WTC11 (cell line): ENCODE measurements around the gene POU3F2. TPM values are rescaled to one million over a fixed set of nuclear protein-coding genes. Genes with fewer than 3 reads are reported as not detected.

Source experiments
- ATAC-seq: fragments of 200-7000 bp; cut with Tn5 transposase; 2 replicates; pipeline ENCODE4 v1.10.0; 2021; ENCODE audit warnings: mild to moderate bottlenecking, moderate library complexity
- CTCF ChIA-PET: fragments of 300-600 bp; sonication (Branson Sonifier 250); formaldehyde crosslinking; loops from one replicate; lab custom pipeline; 2021; ENCODE audit warnings: antibody characterized with exemption; lab: Charles Lee
- POLR2A ChIA-PET: fragments of 350-600 bp; sonication (Branson Sonifier 250); formaldehyde crosslinking; loops from one replicate; lab custom pipeline; 2021; ENCODE audit warnings: antibody characterized with exemption; lab: Charles Lee
- DNase-seq: peaks from one replicate; pipeline ENCODE4 v3.0.0; 2021; ENCODE audit warnings: low spot score
- H3K27ac Mint-ChIP-seq: 2 replicates; pipeline ENCODE4 v1.8.0; 2021; ENCODE audit warnings: mixed read lengths
- H3K27me3 Mint-ChIP-seq: 2 replicates; pipeline ENCODE4 v1.8.0; 2021; ENCODE audit warnings: low read depth, mild to moderate bottlenecking, moderate library complexity, mixed read lengths
- H3K36me3 Mint-ChIP-seq: 2 replicates; pipeline ENCODE4 v1.8.0; 2021; ENCODE audit warnings: mixed read lengths
- H3K4me1 Mint-ChIP-seq: 2 replicates; pipeline ENCODE4 v1.8.0; 2022; ENCODE audit warnings: mixed read lengths
- H3K4me3 Mint-ChIP-seq: 2 replicates; pipeline ENCODE4 v1.8.0; 2021; ENCODE audit warnings: mild to moderate bottlenecking, moderate library complexity, mixed read lengths
- H3K9me3 Mint-ChIP-seq: 2 replicates; pipeline ENCODE4 v1.8.0; 2021; ENCODE audit warnings: mixed read lengths
- CREM ChIP-seq: sonication (generic); formaldehyde crosslinking; IDR thresholded peaks from 2 replicates; pipeline ENCODE4 v1.8.1; 2022; ENCODE audit warnings: mild to moderate bottlenecking, missing genetic modification reagents, moderate library complexity
- FOXJ3 ChIP-seq: sonication (generic); formaldehyde crosslinking; IDR thresholded peaks from 2 replicates; pipeline ENCODE4 v1.9.0; 2021; ENCODE audit warnings: missing genetic modification reagents, mild to moderate bottlenecking, borderline replicate concordance
- JAZF1 ChIP-seq: fragments of 250-450 bp; sonication (Bioruptor Pico); IDR thresholded peaks from 2 replicates; pipeline ENCODE4 v1.9.0; 2021; ENCODE audit warnings: moderate library complexity, mild to moderate bottlenecking, inconsistent platforms
- JUN ChIP-seq: sonication (generic); formaldehyde crosslinking; IDR thresholded peaks from 2 replicates; pipeline ENCODE4 v1.8.0; 2023; ENCODE audit warnings: mild to moderate bottlenecking, missing genetic modification reagents
- KAT7 ChIP-seq: sonication (generic); formaldehyde crosslinking; IDR thresholded peaks from 2 replicates; pipeline ENCODE4 v1.8.1; 2023; ENCODE audit warnings: missing genetic modification reagents, mild to moderate bottlenecking, borderline replicate concordance
- NFATC4 ChIP-seq: fragments of 250-450 bp; sonication (Bioruptor Pico); IDR thresholded peaks from 2 replicates; pipeline ENCODE4 v1.9.0; 2021; ENCODE audit warnings: mild to moderate bottlenecking
- OVOL2 ChIP-seq: fragments of 250-450 bp; sonication (Bioruptor Pico); IDR thresholded peaks from 2 replicates; pipeline ENCODE4 v1.9.0; 2021; ENCODE audit warnings: mild to moderate bottlenecking, borderline replicate concordance
- SMAD3 ChIP-seq: sonication (generic); formaldehyde crosslinking; IDR thresholded peaks from 2 replicates; pipeline ENCODE4 v1.8.0; 2022; ENCODE audit warnings: missing genetic modification reagents, mild to moderate bottlenecking, borderline replicate concordance
- SP1 ChIP-seq: sonication (generic); formaldehyde crosslinking; conservative IDR thresholded peaks from 2 replicates; pipeline ENCODE4 v1.8.1; 2022; ENCODE audit warnings: missing genetic modification reagents
- TEAD1 ChIP-seq: sonication (generic); formaldehyde crosslinking; IDR thresholded peaks from 2 replicates; pipeline ENCODE4 v1.8.0; 2022; ENCODE audit warnings: mild to moderate bottlenecking, missing genetic modification reagents
- TP53 ChIP-seq: sonication (generic); formaldehyde crosslinking; IDR thresholded peaks from 2 replicates; pipeline ENCODE4 v1.8.1; 2023; ENCODE audit warnings: mild to moderate bottlenecking, missing genetic modification reagents
- ZBTB21 ChIP-seq: sonication (generic); formaldehyde crosslinking; IDR thresholded peaks from 2 replicates; pipeline ENCODE4 v1.8.1; 2023; ENCODE audit warnings: mild to moderate bottlenecking, missing genetic modification reagents, borderline replicate concordance
- ZNF317 ChIP-seq: sonication (generic); formaldehyde crosslinking; IDR thresholded peaks from 2 replicates; pipeline ENCODE4 v1.8.1; 2023; ENCODE audit warnings: low read depth, mild to moderate bottlenecking, moderate library complexity, missing genetic modification reagents, borderline replicate concordance
- ZNF416 ChIP-seq: fragments of 250-450 bp; sonication (Bioruptor Pico); IDR thresholded peaks from 2 replicates; pipeline ENCODE4 v1.9.0; 2021; ENCODE audit warnings: mild to moderate bottlenecking, inconsistent platforms
- total RNA-seq: library from RNA; stranded (reverse); gene quantifications from 3 replicates; pipeline ENCODE4 v1.2.3, GENCODE V29; 2021
- TF ChIP-seq, protein P1 (sequence below): sonication (generic); formaldehyde crosslinking; IDR thresholded peaks from 2 replicates; pipeline ENCODE4 v1.8.0; 2022; ENCODE audit warnings: mild to moderate bottlenecking, missing genetic modification reagents
- TF ChIP-seq, protein P2 (sequence below): fragments of 250-450 bp; sonication (Bioruptor Pico); IDR thresholded peaks from 2 replicates; pipeline ENCODE4 v1.9.0; 2021; ENCODE audit warnings: mild to moderate bottlenecking
- TF ChIP-seq, protein P3 (sequence below): sonication (generic); formaldehyde crosslinking; IDR thresholded peaks from 2 replicates; pipeline ENCODE4 v1.8.1; 2023; ENCODE audit warnings: mild to moderate bottlenecking, missing genetic modification reagents
- TF ChIP-seq, protein P4 (sequence below): fragments of 250-450 bp; sonication (Bioruptor Pico); IDR thresholded peaks from 2 replicates; pipeline ENCODE4 v1.9.0; 2021; ENCODE audit warnings: mild to moderate bottlenecking
- TF ChIP-seq, protein P5 (sequence below): sonication (generic); formaldehyde crosslinking; IDR thresholded peaks from 2 replicates; pipeline ENCODE4 v1.8.1; 2022; ENCODE audit warnings: low read depth, mild to moderate bottlenecking, moderate library complexity, missing genetic modification reagents, borderline replicate concordance
- TF ChIP-seq, protein P6 (sequence below): sonication (generic); formaldehyde crosslinking; IDR thresholded peaks from 2 replicates; pipeline ENCODE4 v1.8.1; 2022; ENCODE audit warnings: mild to moderate bottlenecking, moderate library complexity, missing genetic modification reagents
- TF ChIP-seq, protein P7 (sequence below): sonication (generic); formaldehyde crosslinking; conservative IDR thresholded peaks from 2 replicates; pipeline ENCODE4 v1.8.1; 2023; ENCODE audit warnings: mild to moderate bottlenecking, low read depth, missing genetic modification reagents, moderate library complexity

Gene POU3F2
- total RNA-seq, 1 experiment from 2014 or later, result 0.07 TPM

DNA sequence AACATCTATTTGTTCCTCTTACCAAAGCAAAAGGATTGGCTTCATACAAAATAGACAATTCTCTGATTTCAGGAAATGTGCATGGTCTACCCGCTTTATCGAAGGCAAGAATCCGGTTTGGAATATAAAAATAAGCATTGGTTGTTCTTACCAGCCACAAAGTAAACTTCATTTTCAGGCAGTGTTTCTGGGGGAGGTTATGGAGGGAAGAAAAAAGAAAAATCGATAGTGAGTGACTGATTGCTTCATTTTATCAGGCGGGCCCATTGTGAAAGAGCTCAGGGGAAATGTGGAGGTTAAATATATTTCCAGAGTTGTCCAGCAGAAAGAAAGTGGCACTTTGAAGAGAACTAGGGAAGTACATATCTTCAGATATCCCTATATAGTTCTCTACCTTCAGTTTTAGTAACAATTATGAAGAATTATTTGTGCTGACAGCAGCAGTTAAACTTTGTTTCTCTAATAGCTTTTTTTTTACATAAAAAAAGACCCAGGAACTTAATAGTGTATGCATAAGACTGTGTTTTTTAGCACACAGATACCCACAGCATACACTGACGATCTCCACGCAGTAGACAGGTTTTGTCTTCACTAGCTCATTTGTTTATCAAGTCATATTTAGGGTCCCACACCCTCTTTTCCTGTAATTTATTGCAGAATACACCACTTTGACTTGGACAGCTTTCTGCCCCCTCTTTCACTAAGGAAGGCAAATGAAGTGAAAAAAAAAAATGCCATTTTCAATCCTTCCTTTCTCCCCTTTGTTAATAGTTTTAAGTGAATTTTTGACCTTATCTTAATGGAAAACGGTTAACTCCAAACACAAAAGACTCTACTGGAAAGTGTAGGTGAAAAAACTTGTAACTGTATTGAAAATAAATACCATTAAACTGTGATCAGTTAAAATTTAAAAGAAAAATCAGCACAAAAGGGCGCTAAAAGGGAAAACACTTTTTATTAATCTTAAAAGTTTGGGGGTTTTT is 2.9 kb downstream of the POU3F2 start:
- no peaks in the 10 kb centered on the region for H3K9me3 Mint-ChIP-seq
- peaks cover 97% of the 10 kb centered on the region for H3K27me3 Mint-ChIP-seq
- H3K4me3 Mint-ChIP-seq, result peak overlapping the region; percentile 11; the same call in 1 of the 2 replicates
- H3K36me3 Mint-ChIP-seq, result no peaks in the 10 kb centered on the region
- DNase-seq, result no peak
- TF ChIP-seq KAT7 (CRISPR knock-in tag) (no peak), SMAD3 (CRISPR knock-in tag) (no peak), TEAD1 (CRISPR knock-in tag) (no peak), JAZF1 (CRISPR knock-in tag) (no peak), NFATC4 (CRISPR knock-in tag) (no peak), ZNF416 (CRISPR knock-in tag) (no peak), CREM (CRISPR knock-in tag) (no peak)
- TF ChIP-seq, protein P1, sequence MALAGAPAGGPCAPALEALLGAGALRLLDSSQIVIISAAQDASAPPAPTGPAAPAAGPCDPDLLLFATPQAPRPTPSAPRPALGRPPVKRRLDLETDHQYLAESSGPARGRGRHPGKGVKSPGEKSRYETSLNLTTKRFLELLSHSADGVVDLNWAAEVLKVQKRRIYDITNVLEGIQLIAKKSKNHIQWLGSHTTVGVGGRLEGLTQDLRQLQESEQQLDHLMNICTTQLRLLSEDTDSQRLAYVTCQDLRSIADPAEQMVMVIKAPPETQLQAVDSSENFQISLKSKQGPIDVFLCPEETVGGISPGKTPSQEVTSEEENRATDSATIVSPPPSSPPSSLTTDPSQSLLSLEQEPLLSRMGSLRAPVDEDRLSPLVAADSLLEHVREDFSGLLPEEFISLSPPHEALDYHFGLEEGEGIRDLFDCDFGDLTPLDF (CRISPR knock-in tag), result no peak
- TF ChIP-seq, protein P2, sequence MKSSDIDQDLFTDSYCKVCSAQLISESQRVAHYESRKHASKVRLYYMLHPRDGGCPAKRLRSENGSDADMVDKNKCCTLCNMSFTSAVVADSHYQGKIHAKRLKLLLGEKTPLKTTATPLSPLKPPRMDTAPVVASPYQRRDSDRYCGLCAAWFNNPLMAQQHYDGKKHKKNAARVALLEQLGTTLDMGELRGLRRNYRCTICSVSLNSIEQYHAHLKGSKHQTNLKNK (CRISPR knock-in tag), result no peak
- TF ChIP-seq, protein P3, sequence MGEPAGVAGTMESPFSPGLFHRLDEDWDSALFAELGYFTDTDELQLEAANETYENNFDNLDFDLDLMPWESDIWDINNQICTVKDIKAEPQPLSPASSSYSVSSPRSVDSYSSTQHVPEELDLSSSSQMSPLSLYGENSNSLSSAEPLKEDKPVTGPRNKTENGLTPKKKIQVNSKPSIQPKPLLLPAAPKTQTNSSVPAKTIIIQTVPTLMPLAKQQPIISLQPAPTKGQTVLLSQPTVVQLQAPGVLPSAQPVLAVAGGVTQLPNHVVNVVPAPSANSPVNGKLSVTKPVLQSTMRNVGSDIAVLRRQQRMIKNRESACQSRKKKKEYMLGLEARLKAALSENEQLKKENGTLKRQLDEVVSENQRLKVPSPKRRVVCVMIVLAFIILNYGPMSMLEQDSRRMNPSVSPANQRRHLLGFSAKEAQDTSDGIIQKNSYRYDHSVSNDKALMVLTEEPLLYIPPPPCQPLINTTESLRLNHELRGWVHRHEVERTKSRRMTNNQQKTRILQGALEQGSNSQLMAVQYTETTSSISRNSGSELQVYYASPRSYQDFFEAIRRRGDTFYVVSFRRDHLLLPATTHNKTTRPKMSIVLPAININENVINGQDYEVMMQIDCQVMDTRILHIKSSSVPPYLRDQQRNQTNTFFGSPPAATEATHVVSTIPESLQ (CRISPR knock-in tag), result no peak
- ATAC-seq, result no peak
- CTCF ChIA-PET, result interaction anchor here (0.6 to 1.7 kb wide), 5 partner anchors 8 to 282 kb away, joined by 3 to 4 read pairs (median 4); no protein-coding TSS in a partner anchor
- no peak overlapping the region for H3K27ac Mint-ChIP-seq
- POLR2A ChIA-PET, result no interaction called here
- H3K4me1 Mint-ChIP-seq, result peaks cover 62% of the 10 kb centered on the region

DNA sequence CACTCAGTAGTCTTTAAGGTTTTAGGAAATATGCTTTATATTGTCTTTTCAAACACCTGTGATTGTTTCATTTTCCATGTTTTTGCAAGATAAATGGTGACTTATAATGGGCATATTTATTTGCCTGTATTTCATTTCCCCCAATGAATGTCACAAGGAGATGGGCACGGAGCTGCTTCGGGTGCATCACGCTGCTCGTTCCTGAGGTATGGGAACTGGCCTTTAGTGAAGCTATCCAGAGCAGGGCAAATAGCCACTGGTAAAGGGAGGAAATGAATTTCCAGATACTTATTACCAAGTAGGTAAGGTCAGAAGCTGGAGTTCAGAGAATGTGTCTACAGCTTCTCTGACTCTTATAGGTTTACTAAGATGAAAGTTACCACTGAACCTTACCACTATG is 3.7 kb downstream of the POU3F2 start:
- no peak overlapping the region for H3K4me3 Mint-ChIP-seq
- CTCF ChIA-PET, result interaction anchor here (1.3 to 1.7 kb wide), 3 partner anchors 9 to 281 kb away, joined by 3 to 4 read pairs (median 4); no protein-coding TSS in a partner anchor
- TF ChIP-seq TEAD1 (CRISPR knock-in tag), result no peak
- TF ChIP-seq, protein P4, sequence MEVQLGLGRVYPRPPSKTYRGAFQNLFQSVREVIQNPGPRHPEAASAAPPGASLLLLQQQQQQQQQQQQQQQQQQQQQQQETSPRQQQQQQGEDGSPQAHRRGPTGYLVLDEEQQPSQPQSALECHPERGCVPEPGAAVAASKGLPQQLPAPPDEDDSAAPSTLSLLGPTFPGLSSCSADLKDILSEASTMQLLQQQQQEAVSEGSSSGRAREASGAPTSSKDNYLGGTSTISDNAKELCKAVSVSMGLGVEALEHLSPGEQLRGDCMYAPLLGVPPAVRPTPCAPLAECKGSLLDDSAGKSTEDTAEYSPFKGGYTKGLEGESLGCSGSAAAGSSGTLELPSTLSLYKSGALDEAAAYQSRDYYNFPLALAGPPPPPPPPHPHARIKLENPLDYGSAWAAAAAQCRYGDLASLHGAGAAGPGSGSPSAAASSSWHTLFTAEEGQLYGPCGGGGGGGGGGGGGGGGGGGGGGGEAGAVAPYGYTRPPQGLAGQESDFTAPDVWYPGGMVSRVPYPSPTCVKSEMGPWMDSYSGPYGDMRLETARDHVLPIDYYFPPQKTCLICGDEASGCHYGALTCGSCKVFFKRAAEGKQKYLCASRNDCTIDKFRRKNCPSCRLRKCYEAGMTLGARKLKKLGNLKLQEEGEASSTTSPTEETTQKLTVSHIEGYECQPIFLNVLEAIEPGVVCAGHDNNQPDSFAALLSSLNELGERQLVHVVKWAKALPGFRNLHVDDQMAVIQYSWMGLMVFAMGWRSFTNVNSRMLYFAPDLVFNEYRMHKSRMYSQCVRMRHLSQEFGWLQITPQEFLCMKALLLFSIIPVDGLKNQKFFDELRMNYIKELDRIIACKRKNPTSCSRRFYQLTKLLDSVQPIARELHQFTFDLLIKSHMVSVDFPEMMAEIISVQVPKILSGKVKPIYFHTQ (CRISPR knock-in tag), result no peak
- TF ChIP-seq, protein P5, sequence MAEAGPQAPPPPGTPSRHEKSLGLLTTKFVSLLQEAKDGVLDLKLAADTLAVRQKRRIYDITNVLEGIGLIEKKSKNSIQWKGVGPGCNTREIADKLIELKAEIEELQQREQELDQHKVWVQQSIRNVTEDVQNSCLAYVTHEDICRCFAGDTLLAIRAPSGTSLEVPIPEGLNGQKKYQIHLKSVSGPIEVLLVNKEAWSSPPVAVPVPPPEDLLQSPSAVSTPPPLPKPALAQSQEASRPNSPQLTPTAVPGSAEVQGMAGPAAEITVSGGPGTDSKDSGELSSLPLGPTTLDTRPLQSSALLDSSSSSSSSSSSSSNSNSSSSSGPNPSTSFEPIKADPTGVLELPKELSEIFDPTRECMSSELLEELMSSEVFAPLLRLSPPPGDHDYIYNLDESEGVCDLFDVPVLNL, result no peak
- TF ChIP-seq, protein P6, sequence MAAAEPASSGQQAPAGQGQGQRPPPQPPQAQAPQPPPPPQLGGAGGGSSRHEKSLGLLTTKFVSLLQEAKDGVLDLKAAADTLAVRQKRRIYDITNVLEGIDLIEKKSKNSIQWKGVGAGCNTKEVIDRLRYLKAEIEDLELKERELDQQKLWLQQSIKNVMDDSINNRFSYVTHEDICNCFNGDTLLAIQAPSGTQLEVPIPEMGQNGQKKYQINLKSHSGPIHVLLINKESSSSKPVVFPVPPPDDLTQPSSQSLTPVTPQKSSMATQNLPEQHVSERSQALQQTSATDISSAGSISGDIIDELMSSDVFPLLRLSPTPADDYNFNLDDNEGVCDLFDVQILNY (CRISPR knock-in tag), result no peak
- TF ChIP-seq ZBTB21 (CRISPR knock-in tag), result no peak
- TF ChIP-seq TP53 (CRISPR knock-in tag), result no peak
- no peak for TF ChIP-seq ZNF317 (CRISPR knock-in tag)
- TF ChIP-seq OVOL2, result no peak
- TF ChIP-seq, protein P7, sequence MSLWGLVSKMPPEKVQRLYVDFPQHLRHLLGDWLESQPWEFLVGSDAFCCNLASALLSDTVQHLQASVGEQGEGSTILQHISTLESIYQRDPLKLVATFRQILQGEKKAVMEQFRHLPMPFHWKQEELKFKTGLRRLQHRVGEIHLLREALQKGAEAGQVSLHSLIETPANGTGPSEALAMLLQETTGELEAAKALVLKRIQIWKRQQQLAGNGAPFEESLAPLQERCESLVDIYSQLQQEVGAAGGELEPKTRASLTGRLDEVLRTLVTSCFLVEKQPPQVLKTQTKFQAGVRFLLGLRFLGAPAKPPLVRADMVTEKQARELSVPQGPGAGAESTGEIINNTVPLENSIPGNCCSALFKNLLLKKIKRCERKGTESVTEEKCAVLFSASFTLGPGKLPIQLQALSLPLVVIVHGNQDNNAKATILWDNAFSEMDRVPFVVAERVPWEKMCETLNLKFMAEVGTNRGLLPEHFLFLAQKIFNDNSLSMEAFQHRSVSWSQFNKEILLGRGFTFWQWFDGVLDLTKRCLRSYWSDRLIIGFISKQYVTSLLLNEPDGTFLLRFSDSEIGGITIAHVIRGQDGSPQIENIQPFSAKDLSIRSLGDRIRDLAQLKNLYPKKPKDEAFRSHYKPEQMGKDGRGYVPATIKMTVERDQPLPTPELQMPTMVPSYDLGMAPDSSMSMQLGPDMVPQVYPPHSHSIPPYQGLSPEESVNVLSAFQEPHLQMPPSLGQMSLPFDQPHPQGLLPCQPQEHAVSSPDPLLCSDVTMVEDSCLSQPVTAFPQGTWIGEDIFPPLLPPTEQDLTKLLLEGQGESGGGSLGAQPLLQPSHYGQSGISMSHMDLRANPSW (CRISPR knock-in tag), result no peak
- TF ChIP-seq FOXJ3 (CRISPR knock-in tag), result no peak
- TF ChIP-seq JUN (CRISPR knock-in tag), result no peak
- no peak for TF ChIP-seq SP1 (CRISPR knock-in tag)

More for the DNA sequence above, 3.7 kb downstream of the POU3F2 start:
- DNase-seq, result no peak
- no peaks in the 10 kb centered on the region for H3K9me3 Mint-ChIP-seq
- peaks cover 97% of the 10 kb centered on the region for H3K27me3 Mint-ChIP-seq
- peaks cover 62% of the 10 kb centered on the region for H3K4me1 Mint-ChIP-seq
- no peaks in the 10 kb centered on the region for H3K36me3 Mint-ChIP-seq
- no peak overlapping the region for H3K27ac Mint-ChIP-seq
- no peak for ATAC-seq
- POLR2A ChIA-PET, result interaction anchor here (0.6 kb wide), 1 partner anchor 771 kb away, joined by 5 read pairs; no protein-coding TSS in a partner anchor
